SK-N-SH (cell line): ENCODE measurements around the gene IL32. TPM values are rescaled to one million over a fixed set of nuclear protein-coding genes. Genes with fewer than 3 reads are reported as not detected.

Experiments
- CTCF ChIA-PET: fragments of 300-600, 350-600 bp; formaldehyde crosslinking; extraction: SDS; loops from one replicate; lab custom pipeline; 2021; lab: Yijun Ruan, JAX
- POLR2A ChIA-PET: fragments of 350-600 bp; sonication (Branson Sonifier 250); formaldehyde crosslinking; extraction: SDS; loops from one replicate; lab custom pipeline; 2020; ENCODE audit warnings: antibody characterized with exemption, inconsistent platforms; lab: Yijun Ruan, JAX
- DNase-seq: peaks from one replicate; pipeline ENCODE4 v3.0.0; 2012
- H2AFZ ChIP-seq: fragments of 200-600 bp; sonication (generic); 2 replicates; pipeline ENCODE4 v1.8.1; 2016; ENCODE audit warnings: antibody characterized with exemption, mild to moderate bottlenecking, low read depth
- H3F3A ChIP-seq: fragments of 200-600 bp; sonication (generic); replicated peaks from 2 replicates; pipeline ENCODE3; 2016; ENCODE audit warnings: antibody characterized with exemption, mild to moderate bottlenecking; ENCODE audit not compliant: insufficient read depth
- H3K27ac ChIP-seq, 2 experiments: fragments of 200-500 bp in 1 of 2; fragments of 200-600 bp in 1 of 2; sonication (Bioruptor generic) in 1 of 2; sonication (generic), shearing (Covaris generic) in 1 of 2; 2 replicates each; pipeline versions ENCODE4 v1.5.1 to v1.6.1; 2014 to 2016; ENCODE audit warnings: low read depth in 2 of 2, inconsistent platforms in 1 of 2, low read length in 1 of 2, mild to moderate bottlenecking in 1 of 2, mixed read lengths in 1 of 2
- H3K27me3 ChIP-seq: fragments of 200-600 bp; sonication (generic), shearing (Covaris generic); 2 replicates; pipeline ENCODE4 v1.6.1; 2016; ENCODE audit warnings: mixed run types; ENCODE audit not compliant: insufficient read depth
- H3K36me3 ChIP-seq, 2 experiments: fragments of 200-500 bp in 1 of 2; fragments of 200-600 bp in 1 of 2; sonication (Bioruptor generic) in 1 of 2; sonication (generic) in 1 of 2; replicated peaks in 1 of 2; 2 replicates each; pipeline versions ENCODE3 to v1.5.1; 2014 to 2016; ENCODE audit warnings: low read length in 1 of 2, mild to moderate bottlenecking in 1 of 2; ENCODE audit not compliant: insufficient read depth in 2 of 2, control insufficient read depth in 1 of 2
- H3K4me1 ChIP-seq, 2 experiments: fragments of 200-500 bp in 1 of 2; fragments of 200-600 bp in 1 of 2; sonication (Bioruptor generic) in 1 of 2; sonication (generic), shearing (Covaris generic) in 1 of 2; 2 replicates each; pipeline versions ENCODE4 v1.5.1 to v1.6.1; 2014 to 2016; ENCODE audit warnings: low read depth in 1 of 2, low read length in 1 of 2, mixed run types in 1 of 2; ENCODE audit not compliant: insufficient read depth in 2 of 2, control insufficient read depth in 1 of 2
- H3K4me2 ChIP-seq: fragments of 200-600 bp; sonication (generic), shearing (Covaris generic); 2 replicates; pipeline ENCODE4 v1.6.1; 2017; ENCODE audit warnings: mixed run types
- H3K4me3 ChIP-seq, 2 experiments: fragments of 200-500 bp in 1 of 2; fragments of 200-600 bp in 1 of 2; sonication (Bioruptor generic) in 1 of 2; sonication (generic), shearing (Covaris generic) in 1 of 2; 2 replicates each; pipeline versions ENCODE4 v1.5.1 to v1.8.1; 2014 to 2016; ENCODE audit warnings: low read depth in 2 of 2, inconsistent platforms in 1 of 2, low read length in 1 of 2, mild to moderate bottlenecking in 1 of 2, mixed read lengths in 1 of 2, moderate library complexity in 1 of 2
- H3K79me2 ChIP-seq: fragments of 200-600 bp; sonication (generic); 2 replicates; pipeline ENCODE4 v1.8.1; 2017; ENCODE audit warnings: mild to moderate bottlenecking; ENCODE audit not compliant: insufficient read depth
- H3K9ac ChIP-seq: fragments of 200-600 bp; sonication (generic); 2 replicates; pipeline ENCODE4 v1.6.1; 2017; ENCODE audit warnings: mixed run types
- H3K9me2 ChIP-seq: fragments of 200-600 bp; sonication (generic); 2 replicates; pipeline ENCODE4 v1.6.1; 2017; ENCODE audit warnings: mixed run types
- H3K9me3 ChIP-seq: fragments of 200-600 bp; sonication (generic); 2 replicates; pipeline ENCODE4 v1.6.1; 2017; ENCODE audit warnings: mixed run types, mild to moderate bottlenecking, moderate library complexity
- H4K20me1 ChIP-seq: fragments of 200-600 bp; sonication (generic); 2 replicates; pipeline ENCODE4 v1.6.1; 2017; ENCODE audit warnings: mild to moderate bottlenecking, mixed run types; ENCODE audit not compliant: insufficient read depth
- CHD2 ChIP-seq: fragments of 150-350 bp; IDR thresholded peaks from 2 replicates; pipeline ENCODE4 v1.6.1; 2018; ENCODE audit warnings: low read length; ENCODE audit not compliant: partially characterized antibody
- FOXM1 ChIP-seq: IDR thresholded peaks from 2 replicates; pipeline ENCODE4 v1.4.0; 2012; ENCODE audit warnings: low read depth, mild to moderate bottlenecking
- GATA2 ChIP-seq: sonication (generic); formaldehyde crosslinking; IDR thresholded peaks from 2 replicates; pipeline ENCODE4 v1.5.0; 2020; ENCODE audit warnings: mild to moderate bottlenecking, missing genetic modification reagents
- NFIC ChIP-seq: IDR thresholded peaks from 2 replicates; pipeline ENCODE4 v1.4.0; 2012; ENCODE audit warnings: borderline replicate concordance
- PBX3 ChIP-seq: IDR thresholded peaks from 2 replicates; pipeline ENCODE4; 2012
- POLR2AphosphoS5 ChIP-seq: IDR thresholded peaks from 2 replicates; pipeline ENCODE4 v1.6.1; 2012; ENCODE audit warnings: low read depth, low read length
- RAD21 ChIP-seq: IDR thresholded peaks from 2 replicates; pipeline ENCODE4 v1.6.1; 2012; ENCODE audit warnings: mild to moderate bottlenecking, low read length
- RFX5 ChIP-seq: IDR thresholded peaks from 2 replicates; pipeline ENCODE4 v1.6.1; 2012; ENCODE audit warnings: mild to moderate bottlenecking, improper control_type of control experiment, low read length
- SMC3 ChIP-seq: IDR thresholded peaks from 2 replicates; pipeline ENCODE4 v1.6.1; 2012; ENCODE audit warnings: low read depth, low read length, improper control_type of control experiment
- TAF1 ChIP-seq: IDR thresholded peaks from 2 replicates; pipeline ENCODE4 v1.6.1; 2012; ENCODE audit warnings: low read depth, mild to moderate bottlenecking, low read length, moderate library complexity, borderline replicate concordance
- TCF12 ChIP-seq: IDR thresholded peaks from 2 replicates; pipeline ENCODE4 v1.4.0; 2012
- USF1 ChIP-seq: IDR thresholded peaks from 2 replicates; pipeline ENCODE4 v1.4.0; 2012; ENCODE audit warnings: low read depth, borderline replicate concordance
- YY1 ChIP-seq: IDR thresholded peaks from 2 replicates; pipeline ENCODE4 v1.4.0; 2012; ENCODE audit warnings: low read depth, mild to moderate bottlenecking
- ZBTB33 ChIP-seq: IDR thresholded peaks from 2 replicates; pipeline ENCODE4 v1.4.0; 2012; ENCODE audit warnings: low read depth, borderline replicate concordance
- WGBS: methylation state at CpG from one replicate; pipeline ENCODE4 v1.1.6; 2017; ENCODE audit warnings: low lambda C conversion rate; 5-methylcytosine and 5-hydroxymethylcytosine counted together
- polyA plus RNA-seq, 3 experiments: library from polyadenylated mRNA; depleted of rRNA; stranded (reverse); fragments of >200 nt; gene quantifications; 2 replicates each; pipeline ENCODE4 v1.2.3, GENCODE V29; 2012
- TF ChIP-seq, protein P1 (sequence below): IDR thresholded peaks from 2 replicates; pipeline ENCODE4 v1.6.1; 2012; ENCODE audit warnings: mild to moderate bottlenecking, low read depth, low read length, moderate library complexity
- TF ChIP-seq, protein P2 (sequence below): fragments of 200-600 bp; sonication (generic); IDR thresholded peaks from 2 replicates; pipeline ENCODE4 v1.6.1; 2017; ENCODE audit warnings: antibody characterized with exemption, mild to moderate bottlenecking, moderate library complexity

The IL32 gene
- polyA plus RNA-seq, 1 of the 3 experiments (the other 2 are of a cell fraction), result 26.4 TPM

DNA sequence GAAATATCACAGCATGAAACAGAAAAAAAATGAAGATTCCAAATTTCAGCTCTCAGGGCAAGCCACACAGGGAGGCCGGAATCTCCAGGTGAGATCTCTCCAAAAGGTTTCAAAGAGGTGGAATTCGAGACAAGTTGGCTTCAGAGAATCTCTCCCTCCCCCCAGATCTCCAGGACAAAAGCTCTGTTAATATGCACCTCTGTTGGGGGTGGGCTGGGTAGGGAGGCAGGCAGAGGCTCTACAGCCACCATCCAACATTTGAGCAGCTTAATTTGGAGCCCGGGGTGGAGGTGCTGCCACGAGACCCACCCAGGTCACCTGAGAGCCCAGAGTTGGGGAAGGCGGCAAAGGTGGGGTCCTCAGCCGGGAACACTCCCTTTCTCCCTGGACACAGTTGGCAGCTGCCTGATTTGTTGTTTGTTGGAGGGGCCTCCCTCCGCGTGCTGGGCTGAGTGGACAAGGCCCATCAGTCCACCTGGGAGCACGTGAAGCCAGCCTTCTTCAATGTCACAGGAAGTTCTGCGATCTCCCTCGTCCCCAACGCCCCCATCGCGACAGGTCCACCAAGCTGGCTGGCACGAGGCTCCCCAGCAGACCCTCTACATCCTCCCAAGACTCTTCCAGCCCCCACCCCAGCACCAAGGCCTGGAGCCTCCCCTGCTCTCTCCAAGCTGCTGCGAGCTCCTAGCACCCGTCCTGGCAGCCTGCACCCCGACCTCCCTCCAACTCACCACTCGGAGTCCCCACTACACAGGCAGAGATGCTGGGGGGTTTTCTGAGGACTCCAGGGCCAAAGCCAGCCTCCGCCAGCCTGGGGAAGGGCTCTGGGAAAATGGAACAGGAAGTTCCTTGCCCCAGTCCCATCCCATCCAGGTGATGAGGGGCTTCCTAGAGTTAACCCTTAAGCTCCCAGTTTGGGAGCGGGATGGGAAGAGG, 33.3 kb downstream of the IL32 start, which contains the start of gene ZSCAN10:
Gene ZSCAN10 (minus strand): TSS at position 836 of the 936 bp plus-strand sequence. CDS start 6,357 bp downstream, outside the sequence.
- peaks cover 9 to 11% of the 10 kb centered on the region in 2 experiments; a peak in 2 of 4 replicates for H3K4me1 ChIP-seq
- H2AFZ ChIP-seq, result peak within 1 kb of the TSS; percentile 91
- H3K36me3 ChIP-seq, result no peaks in the 10 kb centered on the region
- no peaks in the 10 kb centered on the region for H4K20me1 ChIP-seq
- no peak within 1 kb of the TSS for H3K4me3 ChIP-seq
- no peaks in the 10 kb centered on the region for H3K9me3 ChIP-seq
- TF ChIP-seq RAD21, result no peak
- no peak for TF ChIP-seq FOXM1
- TF ChIP-seq, protein P1, sequence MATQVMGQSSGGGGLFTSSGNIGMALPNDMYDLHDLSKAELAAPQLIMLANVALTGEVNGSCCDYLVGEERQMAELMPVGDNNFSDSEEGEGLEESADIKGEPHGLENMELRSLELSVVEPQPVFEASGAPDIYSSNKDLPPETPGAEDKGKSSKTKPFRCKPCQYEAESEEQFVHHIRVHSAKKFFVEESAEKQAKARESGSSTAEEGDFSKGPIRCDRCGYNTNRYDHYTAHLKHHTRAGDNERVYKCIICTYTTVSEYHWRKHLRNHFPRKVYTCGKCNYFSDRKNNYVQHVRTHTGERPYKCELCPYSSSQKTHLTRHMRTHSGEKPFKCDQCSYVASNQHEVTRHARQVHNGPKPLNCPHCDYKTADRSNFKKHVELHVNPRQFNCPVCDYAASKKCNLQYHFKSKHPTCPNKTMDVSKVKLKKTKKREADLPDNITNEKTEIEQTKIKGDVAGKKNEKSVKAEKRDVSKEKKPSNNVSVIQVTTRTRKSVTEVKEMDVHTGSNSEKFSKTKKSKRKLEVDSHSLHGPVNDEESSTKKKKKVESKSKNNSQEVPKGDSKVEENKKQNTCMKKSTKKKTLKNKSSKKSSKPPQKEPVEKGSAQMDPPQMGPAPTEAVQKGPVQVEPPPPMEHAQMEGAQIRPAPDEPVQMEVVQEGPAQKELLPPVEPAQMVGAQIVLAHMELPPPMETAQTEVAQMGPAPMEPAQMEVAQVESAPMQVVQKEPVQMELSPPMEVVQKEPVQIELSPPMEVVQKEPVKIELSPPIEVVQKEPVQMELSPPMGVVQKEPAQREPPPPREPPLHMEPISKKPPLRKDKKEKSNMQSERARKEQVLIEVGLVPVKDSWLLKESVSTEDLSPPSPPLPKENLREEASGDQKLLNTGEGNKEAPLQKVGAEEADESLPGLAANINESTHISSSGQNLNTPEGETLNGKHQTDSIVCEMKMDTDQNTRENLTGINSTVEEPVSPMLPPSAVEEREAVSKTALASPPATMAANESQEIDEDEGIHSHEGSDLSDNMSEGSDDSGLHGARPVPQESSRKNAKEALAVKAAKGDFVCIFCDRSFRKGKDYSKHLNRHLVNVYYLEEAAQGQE, result no peak
- TF ChIP-seq GATA2 (CRISPR knock-in tag), result no peak
- no peak for TF ChIP-seq CHD2
- TF ChIP-seq TAF1, result no peak
- no peak for TF ChIP-seq YY1
- TF ChIP-seq USF1, result no peak
- TF ChIP-seq SMC3, result no peak
- TF ChIP-seq, protein P2, sequence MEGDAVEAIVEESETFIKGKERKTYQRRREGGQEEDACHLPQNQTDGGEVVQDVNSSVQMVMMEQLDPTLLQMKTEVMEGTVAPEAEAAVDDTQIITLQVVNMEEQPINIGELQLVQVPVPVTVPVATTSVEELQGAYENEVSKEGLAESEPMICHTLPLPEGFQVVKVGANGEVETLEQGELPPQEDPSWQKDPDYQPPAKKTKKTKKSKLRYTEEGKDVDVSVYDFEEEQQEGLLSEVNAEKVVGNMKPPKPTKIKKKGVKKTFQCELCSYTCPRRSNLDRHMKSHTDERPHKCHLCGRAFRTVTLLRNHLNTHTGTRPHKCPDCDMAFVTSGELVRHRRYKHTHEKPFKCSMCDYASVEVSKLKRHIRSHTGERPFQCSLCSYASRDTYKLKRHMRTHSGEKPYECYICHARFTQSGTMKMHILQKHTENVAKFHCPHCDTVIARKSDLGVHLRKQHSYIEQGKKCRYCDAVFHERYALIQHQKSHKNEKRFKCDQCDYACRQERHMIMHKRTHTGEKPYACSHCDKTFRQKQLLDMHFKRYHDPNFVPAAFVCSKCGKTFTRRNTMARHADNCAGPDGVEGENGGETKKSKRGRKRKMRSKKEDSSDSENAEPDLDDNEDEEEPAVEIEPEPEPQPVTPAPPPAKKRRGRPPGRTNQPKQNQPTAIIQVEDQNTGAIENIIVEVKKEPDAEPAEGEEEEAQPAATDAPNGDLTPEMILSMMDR, result no peak
- no peak for TF ChIP-seq TCF12
- no peak for TF ChIP-seq ZBTB33
- TF ChIP-seq PBX3, result no peak
- no peak for TF ChIP-seq NFIC
- no peak for TF ChIP-seq POLR2AphosphoS5
- TF ChIP-seq RFX5, result no peak
- ChIA-PET CTCF (interaction anchor here (0.9 to 4.1 kb wide), 7 partner anchors 8 to 69 kb away, joined by 3 to 34 read pairs (median 6); partner anchors contain the start of gene ZNF205), POLR2A (interaction anchor here (1.2 kb wide), 1 partner anchor 13 kb away, joined by 3 read pairs; the partner anchor contains the start of gene ZNF205)
- H3K27ac ChIP-seq, result no peak within 1 kb of the TSS
- peaks cover 7% of the 10 kb centered on the region for H3F3A ChIP-seq
- no peaks in the 10 kb centered on the region for H3K27me3 ChIP-seq
- no peaks in the 10 kb centered on the region for H3K9me2 ChIP-seq
- no peaks in the 10 kb centered on the region for H3K79me2 ChIP-seq
- WGBS, result 66% methylated on average over 15 of the region's 21 CpGs
- peak within 1 kb of the TSS; percentile 57 for H3K4me2 ChIP-seq
- DNase-seq, result no peak
- H3K9ac ChIP-seq, result no peak within 1 kb of the TSS
